EL (cell line): ENCODE data around the gene RASAL3.
A peak's percentile ranks its signal among the peaks of the same experiment; 100 is the strongest.

Experiments
- DNase-seq: peaks from one replicate; pipeline ENCODE4 v3.0.0-alpha.2; 2016

Gene RASAL3

GRCh38 chr19:15448778-15449619 is 15.3 kb downstream of the RASAL3 start:
- peak; percentile 29 for DNase-seq

GRCh38 chr19:15448044-15448777 is 16.1 kb downstream of the RASAL3 start:
- no peak for DNase-seq

GRCh38 chr19:15447057-15447456 is 17.3 kb downstream of the RASAL3 start:
- DNase-seq, result no peak

GRCh38 chr19:15445807-15446376 is 18.5 kb downstream of the RASAL3 start:
- no peak for DNase-seq

GRCh38 chr19:15445227-15445605 is 19.1 kb downstream of the RASAL3 start:
- no peak for DNase-seq

GRCh38 chr19:15444505-15445226 is 19.7 kb downstream of the RASAL3 start:
- DNase-seq, result no peak

GRCh38 chr19:15443838-15444237 is 20.5 kb downstream of the RASAL3 start:
- DNase-seq, result no peak

GRCh38 chr19:15443325-15443724 is 21.0 kb downstream of the RASAL3 start:
- DNase-seq, result no peak

GRCh38 chr19:15442142-15442920 is 22.0 kb downstream of the RASAL3 start:
- no peak for DNase-seq

GRCh38 chr19:15441317-15441716 is 23.0 kb downstream of the RASAL3 start:
- DNase-seq, result no peak

- no peak for DNase-seq
These were observed 24.3 kb downstream of the RASAL3 start for GRCh38 chr19:15439821-15440641.

- DNase-seq, result no peak
These were observed 25.1 kb downstream of the RASAL3 start for GRCh38 chr19:15439078-15439799.

GRCh38 chr19:15438577-15438976 is 25.8 kb downstream of the RASAL3 start:
- DNase-seq, result no peak

GRCh38 chr19:15438124-15438496 is 26.2 kb downstream of the RASAL3 start:
- DNase-seq, result no peak

- DNase-seq, result no peak
These were observed 26.8 kb downstream of the RASAL3 start for GRCh38 chr19:15437355-15438123.

GRCh38 chr19:15436826-15437110 is 27.6 kb downstream of the RASAL3 start:
- DNase-seq, result no peak

- DNase-seq, result no peak
These were observed 28.1 kb downstream of the RASAL3 start for GRCh38 chr19:15436012-15436825.

- no peak for DNase-seq
These were observed 30.8 kb downstream of the RASAL3 start for GRCh38 chr19:15433519-15434069.
